ENCODE data around the gene INTS6. TPM values are rescaled to one million over a fixed set of nuclear protein-coding genes. Genes with fewer than 3 reads are reported as not detected.

INTS6 gene
- total RNA-seq, 1 donor from 2014 or later: 49.8 TPM

DNA sequence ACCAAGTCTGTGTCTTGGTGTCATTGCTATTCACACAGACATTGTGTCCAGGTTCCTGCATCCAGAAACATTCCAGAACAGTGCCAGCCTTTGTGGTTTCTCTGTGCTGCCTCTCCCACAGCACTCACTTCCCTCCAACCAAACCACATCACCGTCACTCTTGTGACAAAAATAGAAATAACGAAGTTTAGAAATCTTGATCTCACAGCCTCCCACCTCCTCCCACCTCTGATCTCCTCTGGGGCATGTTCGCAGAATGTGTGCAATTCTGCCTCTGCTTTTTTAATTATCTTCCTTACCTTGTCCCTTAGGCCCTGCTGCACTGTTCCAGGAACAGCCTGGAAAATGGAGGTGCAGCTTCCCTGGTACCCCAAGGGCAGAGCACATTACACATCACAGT lies 122.0 kb downstream of the INTS6 start:
- no peak for DNase-seq (ENCODE audit: low spot score)
- intact Hi-C loops (cut with DNase I): no loop called here
- no peak for ATAC-seq

DNA sequence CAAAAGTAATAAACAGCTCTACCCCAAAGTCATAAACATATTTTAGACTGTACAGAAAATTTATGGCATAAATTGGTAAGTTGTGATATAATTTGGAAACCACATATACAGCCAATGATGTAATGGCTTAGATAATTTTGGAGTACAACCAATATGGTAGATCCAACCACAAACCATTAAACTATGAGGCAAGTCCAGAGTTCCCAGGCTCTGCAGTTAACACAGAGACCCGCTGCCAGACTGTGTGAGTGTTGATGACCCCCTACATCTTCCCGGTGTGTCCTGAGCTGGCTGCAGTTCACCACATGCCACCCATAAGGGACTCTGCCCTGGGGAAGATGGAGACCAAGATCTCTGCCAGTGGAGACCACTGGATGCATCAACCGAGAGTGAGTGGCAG lies 123.2 kb downstream of the INTS6 start:
- DNase-seq (ENCODE audit: low spot score): no peak
- intact Hi-C loops (cut with DNase I): no loop called here
- no peak for ATAC-seq

- ATAC-seq (no peak), DNase-seq (ENCODE audit: low spot score) (no peak)
- intact Hi-C loops (cut with DNase I): no loop called here
Observed at GRCh38 chr13:51328488-51328887, 124.3 kb downstream of the INTS6 start.

- DNase-seq (ENCODE audit: low spot score): no peak
- intact Hi-C loops (cut with DNase I): no loop called here
- ATAC-seq: no peak
Observed at GRCh38 chr13:51327961-51328360, 124.9 kb downstream of the INTS6 start.

DNA sequence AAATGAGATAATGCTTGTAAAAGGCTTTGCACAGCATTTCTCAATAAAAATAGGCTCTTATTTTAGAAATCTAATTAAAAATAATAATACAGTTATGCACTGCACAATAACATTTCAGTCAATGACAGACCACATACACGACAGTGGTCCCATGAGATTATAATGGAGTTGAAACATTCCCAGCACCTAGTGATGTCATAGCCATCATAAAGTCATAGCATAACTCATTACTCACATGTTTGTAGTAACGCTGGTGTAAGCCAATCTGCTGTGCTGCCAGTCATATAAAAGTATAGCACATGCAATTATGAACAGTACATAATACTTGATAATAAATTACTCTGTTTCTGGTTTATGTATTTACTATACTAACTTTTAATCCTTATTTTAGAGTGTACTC lies 126.1 kb downstream of the INTS6 start:
- intact Hi-C loops (cut with DNase I): no loop called here
- no peak for ATAC-seq
- DNase-seq (ENCODE audit: low spot score): no peak

DNA sequence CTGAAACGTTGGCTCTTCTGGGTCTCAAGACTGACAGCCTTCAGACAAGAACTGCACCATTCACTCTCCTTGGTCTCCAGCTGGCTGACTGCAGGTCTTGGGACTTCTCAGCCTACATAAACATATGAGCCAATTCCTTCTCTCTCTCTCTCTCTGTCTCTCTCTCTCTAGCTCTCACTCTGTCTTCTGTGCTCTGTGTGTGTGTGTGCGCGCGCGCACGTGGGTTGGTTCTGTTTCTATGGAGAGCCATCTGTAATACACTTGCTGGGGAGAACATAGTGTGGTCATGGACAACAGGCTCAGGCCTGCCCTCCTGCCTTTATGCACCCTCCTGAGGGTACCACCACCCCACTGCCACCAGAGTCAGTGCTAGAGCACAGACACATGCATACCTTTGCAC lies 127.0 kb downstream of the INTS6 start:
- ATAC-seq (no peak), DNase-seq (ENCODE audit: low spot score) (no peak)
- intact Hi-C loops (cut with DNase I): no loop called here

DNA sequence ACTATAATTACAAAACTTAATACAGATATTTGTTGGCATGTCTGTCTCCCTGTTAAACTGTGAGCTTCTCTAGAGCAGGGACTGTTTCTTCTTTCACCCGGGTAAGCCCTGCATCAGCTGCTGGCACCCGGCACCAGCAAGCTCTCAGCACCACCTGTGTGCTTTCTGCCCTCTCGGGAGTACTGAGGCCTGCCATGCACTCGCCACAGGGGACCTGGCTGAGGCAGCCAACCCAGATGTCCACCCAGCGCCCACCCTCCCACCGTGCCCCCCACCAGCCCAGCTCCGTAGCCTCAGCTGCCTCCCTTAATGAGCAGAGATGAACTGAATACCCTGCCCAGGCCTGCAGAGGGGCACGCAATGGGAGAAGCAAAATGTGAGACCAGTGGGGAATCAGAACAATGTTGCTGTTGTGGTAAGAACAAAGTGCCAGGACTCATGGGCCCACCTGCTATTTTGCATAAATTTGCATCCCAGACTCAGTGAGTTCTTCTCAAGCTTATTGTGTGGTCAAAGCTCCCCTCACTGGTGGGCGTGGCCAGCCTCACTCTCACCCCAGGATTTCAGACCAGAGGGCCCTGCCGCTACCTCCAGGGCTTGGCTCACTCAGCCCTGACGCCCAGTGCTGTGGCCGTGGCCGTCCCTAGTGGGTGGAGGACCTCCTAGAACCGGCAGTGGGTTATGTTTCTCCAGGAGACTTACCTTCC lies 128.0 kb downstream of the INTS6 start:
- DNase-seq (ENCODE audit: low spot score): no peak
- intact Hi-C loops (cut with DNase I): no loop called here
- no peak for ATAC-seq

DNA sequence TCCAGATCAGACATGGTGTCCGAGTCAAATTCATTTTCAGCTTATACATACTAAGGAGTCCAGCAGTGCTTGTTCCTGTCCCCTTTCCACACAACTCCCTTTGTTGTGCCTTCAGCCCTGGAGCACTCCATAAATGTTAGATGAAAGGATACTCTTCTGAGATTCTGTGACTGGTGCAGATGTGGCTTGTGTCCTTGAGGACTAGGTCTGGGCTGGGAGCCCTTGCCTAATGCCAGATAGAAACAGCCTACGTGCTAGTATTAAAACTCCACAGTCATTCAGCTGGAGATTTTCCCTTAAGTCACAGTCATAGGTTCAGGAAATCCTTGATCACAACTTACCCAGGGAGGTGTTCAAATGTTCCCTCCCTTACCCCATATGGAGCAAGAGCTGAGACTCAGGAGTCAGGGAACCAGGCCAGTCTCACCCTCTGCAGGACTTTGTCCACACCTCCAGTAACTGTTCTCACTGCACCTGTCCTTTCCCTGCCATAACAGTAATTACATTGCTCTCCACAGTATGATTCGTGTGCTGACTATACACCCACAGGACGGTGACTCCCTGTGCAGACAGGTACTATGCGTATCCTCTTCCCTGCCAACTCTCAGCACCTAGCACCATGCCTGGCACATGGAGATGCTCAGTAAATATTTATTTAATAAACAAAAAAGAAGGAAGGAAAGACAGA lies 128.9 kb downstream of the INTS6 start:
- DNase-seq (ENCODE audit: low spot score): no peak
- intact Hi-C loops (cut with DNase I): no loop called here
- peak; percentile 26 for ATAC-seq

DNA sequence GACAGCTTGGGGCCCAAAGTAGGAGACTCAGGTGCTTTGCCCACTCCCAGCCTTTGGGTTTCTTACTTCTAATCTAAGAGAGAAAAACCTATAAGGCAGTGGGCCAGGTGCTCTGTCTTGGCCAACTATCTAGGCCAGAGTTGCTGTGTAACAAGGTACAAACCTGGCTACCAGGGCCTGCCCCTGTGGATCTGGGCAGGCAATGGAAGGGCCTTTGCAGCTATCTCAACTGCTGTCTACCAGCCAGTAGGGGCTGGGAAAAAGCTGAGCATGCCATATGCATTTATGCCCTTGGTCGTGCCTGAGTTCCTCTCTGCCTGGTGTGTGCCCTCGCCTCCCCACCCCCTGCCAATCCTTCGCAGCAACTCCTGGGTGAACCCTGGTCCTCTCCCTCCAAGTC lies 130.0 kb downstream of the INTS6 start:
- intact Hi-C loops (cut with DNase I): no loop called here
- DNase-seq (ENCODE audit: low spot score): no peak
- ATAC-seq: no peak

DNA sequence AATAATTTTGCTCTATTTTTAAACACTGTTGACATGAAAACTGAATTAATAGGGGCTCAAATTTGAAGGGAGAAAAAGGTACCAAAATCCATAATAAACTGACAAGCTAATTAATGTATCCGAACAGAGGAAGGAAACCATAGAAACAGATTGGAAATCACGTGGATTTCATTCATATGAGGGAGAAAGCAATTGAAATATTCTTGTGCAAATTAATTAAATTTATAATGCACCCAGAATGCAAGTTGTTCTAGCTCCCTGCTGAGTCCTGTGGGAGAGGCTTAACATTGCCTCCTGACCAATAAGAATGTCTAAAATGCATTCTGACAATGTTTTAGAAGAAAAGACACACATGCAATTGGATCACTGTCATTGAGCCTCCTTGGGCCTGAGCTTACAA lies 131.0 kb downstream of the INTS6 start:
- DNase-seq (ENCODE audit: low spot score) (no peak), ATAC-seq (no peak)
- intact Hi-C loops (cut with DNase I): no loop called here

- DNase-seq (ENCODE audit: low spot score): no peak
- intact Hi-C loops (cut with DNase I): no loop called here
- ATAC-seq: no peak
Observed at GRCh38 chr13:51318876-51319275, 134.0 kb downstream of the INTS6 start.

DNA sequence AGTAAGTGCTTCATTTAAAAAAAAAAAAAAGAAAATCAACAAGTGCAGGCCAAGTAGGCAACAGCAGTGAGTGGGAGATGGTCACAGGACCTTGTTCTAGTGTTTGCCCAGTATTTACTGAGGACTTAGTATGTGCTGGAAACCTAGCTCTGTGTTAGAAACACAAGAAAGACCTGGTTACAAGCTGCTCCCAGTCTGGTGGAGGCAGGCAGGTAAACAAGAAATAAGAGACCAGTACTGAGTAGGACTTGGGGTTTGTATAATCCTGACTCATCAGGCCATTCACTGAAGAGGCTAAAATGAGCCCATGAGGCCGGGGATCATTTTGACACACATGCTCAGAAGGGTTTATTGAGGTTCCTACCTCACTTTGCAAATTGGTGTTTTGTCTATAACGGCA lies 134.8 kb downstream of the INTS6 start:
- DNase-seq (ENCODE audit: low spot score): no peak
- no peak for ATAC-seq
- intact Hi-C loops (cut with DNase I): no loop called here

GRCh38 chr13:51317262-51317661 lies 135.6 kb downstream of the INTS6 start:
- ATAC-seq (no peak), DNase-seq (ENCODE audit: low spot score) (no peak)
- intact Hi-C loops (cut with DNase I): no loop called here

DNA sequence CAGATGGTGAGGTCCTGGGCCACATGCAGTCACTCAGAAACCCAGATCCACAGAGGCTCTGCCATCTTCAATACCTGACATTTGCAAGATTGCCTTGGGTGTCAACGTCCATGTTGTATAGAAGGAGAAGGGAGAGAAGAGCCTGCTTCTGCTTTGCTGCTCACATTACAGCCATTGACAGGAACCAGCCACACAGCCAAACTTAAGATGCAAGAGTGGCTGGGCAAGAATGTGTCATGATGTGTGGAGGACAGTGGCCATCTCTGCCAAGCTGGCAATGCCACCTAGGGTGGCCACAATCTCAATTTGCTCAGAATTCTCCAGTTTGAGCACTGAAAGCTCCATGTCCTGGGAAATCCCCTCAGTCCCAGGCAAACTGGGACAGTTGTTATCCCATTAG lies 139.2 kb downstream of the INTS6 start:
- ATAC-seq (no peak), DNase-seq (ENCODE audit: low spot score) (no peak)
- intact Hi-C loops (cut with DNase I): no loop called here

- no peak for ATAC-seq
- intact Hi-C loops (cut with DNase I): no loop called here
- DNase-seq (ENCODE audit: low spot score): no peak
Observed at GRCh38 chr13:51311957-51312520, 140.8 kb downstream of the INTS6 start.

Small RNAs within 50 kb of the gene (microRNA-seq; reads per million reads assigned to microRNA genes)
- gene MIR5693: not detected

Other genes with a start within 250 kb of the INTS6 start
- gene FAM124A, start 230.6 kb downstream of the INTS6 start, total RNA-seq: 19.2 TPM
- 0.31 TPM for gene SERPINE3, start 113.3 kb downstream of the INTS6 start, total RNA-seq
- 22.1 TPM for gene WDFY2, start 131.4 kb upstream of the INTS6 start, total RNA-seq

All from sciatic nerve (tissue), 2 donors.